H1 (cell line): ENCODE measurements around the gene ARMS2. TPM values are rescaled to one million over a fixed set of nuclear protein-coding genes. Genes with fewer than 3 reads are reported as not detected.
A peak's percentile ranks its signal among the peaks of the same experiment; 100 is the strongest.

Source experiments
- CTCF ChIA-PET: fragments of 300-600 bp; sonication (Branson Sonifier 250); formaldehyde crosslinking; loops from one replicate; lab custom pipeline; 2021; ENCODE audit not compliant: partially characterized antibody; lab: Charles Lee
- POLR2A ChIA-PET: fragments of 300-600 bp; sonication (Branson Sonifier 250); formaldehyde crosslinking; loops from one replicate; lab custom pipeline; 2021; ENCODE audit warnings: inconsistent platforms; ENCODE audit not compliant: partially characterized antibody; lab: Charles Lee
- DNase-seq, 2 experiments: peaks; one replicate each; pipeline versions ENCODE4 v3.0.0 to v3.0.0-alpha.2; 2010 to 2022; ENCODE audit warnings: low spot score in 2 of 2, low read depth in 1 of 2, mixed read lengths in 1 of 2
- FAIRE-seq: peaks from 2 replicates; lab custom pipeline; 2011; peaks lifted over from hg19 to GRCh38; lab: Jason Lieb, UNC
- H2AFZ ChIP-seq: 2 replicates; pipeline ENCODE4 v1.8.1; 2012; ENCODE audit warnings: low read length, inconsistent platforms
- H2AK5ac ChIP-seq: 2 replicates; pipeline ENCODE4 v1.6.1; 2013; ENCODE audit warnings: low read depth, low read length
- H2BK120ac ChIP-seq: replicated peaks from 2 replicates; pipeline ENCODE3; 2013; ENCODE audit warnings: low read depth, low read length, inconsistent platforms
- H2BK12ac ChIP-seq: 2 replicates; pipeline ENCODE4 v1.6.1; 2013; ENCODE audit warnings: low read depth, low read length
- H2BK15ac ChIP-seq: 2 replicates; pipeline ENCODE4 v1.6.1; 2013; ENCODE audit warnings: low read length
- H2BK20ac ChIP-seq: 2 replicates; pipeline ENCODE4 v1.6.1; 2013; ENCODE audit warnings: low read length
- H2BK5ac ChIP-seq: 2 replicates; pipeline ENCODE4 v1.6.1; 2013; ENCODE audit warnings: low read depth, low read length
- H3K14ac ChIP-seq: 2 replicates; pipeline ENCODE4 v1.6.1; 2013; ENCODE audit warnings: inconsistent platforms; ENCODE audit not compliant: insufficient read length
- H3K18ac ChIP-seq: 2 replicates; pipeline ENCODE4 v1.6.1; 2013; ENCODE audit warnings: low read length; ENCODE audit errors: extremely low read depth
- H3K23ac ChIP-seq: 2 replicates; pipeline ENCODE4 v1.6.1; 2013; ENCODE audit warnings: inconsistent platforms; ENCODE audit not compliant: insufficient read length
- H3K23me2 ChIP-seq: 2 replicates; pipeline ENCODE4 v1.6.1; 2013; ENCODE audit warnings: low read depth, low read length
- H3K27ac ChIP-seq: 2 replicates; pipeline ENCODE4 v1.6.1; 2011; ENCODE audit warnings: low read depth, low read length, inconsistent platforms
- H3K27me3 ChIP-seq, 4 experiments: replicated peaks in 1 of 4; 1 replicate in 1 of 4; 2 replicates in 3 of 4; pipeline versions ENCODE4 v1.6.1 to v1.8.1; 2011 to 2013; ENCODE audit warnings: low read length in 3 of 4, mild to moderate bottlenecking in 3 of 4, inconsistent platforms in 2 of 4, mixed read lengths in 2 of 4, moderate library complexity in 1 of 4; ENCODE audit not compliant: control insufficient read depth in 3 of 4, insufficient read depth in 3 of 4; ENCODE audit errors: extremely low read depth in 1 of 4
- H3K36me3 ChIP-seq, 4 experiments: 2 replicates each; pipeline versions ENCODE4 v1.6.1 to v1.8.1; 2011 to 2013; ENCODE audit warnings: mild to moderate bottlenecking in 4 of 4, low read length in 3 of 4, moderate library complexity in 2 of 4, control low read depth in 1 of 4, inconsistent platforms in 1 of 4; ENCODE audit not compliant: insufficient read depth in 4 of 4, control insufficient read depth in 2 of 4
- H3K4ac ChIP-seq: replicated peaks from 2 replicates; pipeline ENCODE3; 2013; ENCODE audit warnings: low read length, low read depth, mixed read lengths, inconsistent platforms; ENCODE audit not compliant: insufficient read length
- H3K4me1 ChIP-seq, 4 experiments: replicated peaks in 1 of 4; 1 replicate in 1 of 4; 2 replicates in 3 of 4; pipeline versions ENCODE4 v1.6.1 to v1.8.1; 2011 to 2013; ENCODE audit warnings: low read length in 3 of 4, inconsistent platforms in 2 of 4, mixed read lengths in 1 of 4; ENCODE audit not compliant: insufficient read depth in 4 of 4, control insufficient read depth in 3 of 4
- H3K4me2 ChIP-seq, 2 experiments: 2 replicates each; pipeline versions ENCODE4 v1.6.1 to v1.8.1; 2011 to 2013; ENCODE audit warnings: low read depth in 2 of 2, low read length in 2 of 2, control low read depth in 1 of 2, inconsistent platforms in 1 of 2, mild to moderate bottlenecking in 1 of 2; ENCODE audit not compliant: insufficient read depth in 1 of 2
- H3K4me3 ChIP-seq, 4 experiments: fragments of 200-600, 300-600 bp in 1 of 4; sonication (generic), shearing (Covaris generic), sonication (Bioruptor Twin) in 1 of 4; 2 replicates each; pipeline versions ENCODE4 v1.5.1 to v1.8.1; 2011 to 2016; ENCODE audit warnings: low read length in 4 of 4, low read depth in 3 of 4, control low read depth in 2 of 4, inconsistent platforms in 2 of 4, mild to moderate bottlenecking in 2 of 4, mixed read lengths in 1 of 4, moderate library complexity in 1 of 4; ENCODE audit not compliant: insufficient read depth in 2 of 4; ENCODE audit errors: extremely low read depth in 1 of 4
- H3K56ac ChIP-seq: replicated peaks from 2 replicates; pipeline ENCODE3; 2013; ENCODE audit warnings: low read depth, mild to moderate bottlenecking, mixed read lengths, low read length, inconsistent platforms; ENCODE audit not compliant: insufficient read length
- H3K79me1 ChIP-seq: 2 replicates; pipeline ENCODE4 v1.6.1; 2013; ENCODE audit warnings: low read depth, low read length, control low read depth
- H3K79me2 ChIP-seq, 2 experiments: 2 replicates each; pipeline versions ENCODE4 v1.6.1 to v1.8.1; 2012 to 2013; ENCODE audit warnings: low read length in 2 of 2, mild to moderate bottlenecking in 2 of 2, inconsistent platforms in 1 of 2; ENCODE audit not compliant: insufficient read depth in 2 of 2, control insufficient read depth in 1 of 2
- H3K9ac ChIP-seq, 4 experiments: replicated peaks in 1 of 4; 1 replicate in 1 of 4; 2 replicates in 3 of 4; pipeline versions ENCODE4 v1.6.1 to v1.8.1; 2011 to 2013; ENCODE audit warnings: low read depth in 3 of 4, low read length in 3 of 4, control low read depth in 2 of 4, mild to moderate bottlenecking in 2 of 4, moderate library complexity in 2 of 4, inconsistent platforms in 1 of 4; ENCODE audit errors: extremely low read depth in 1 of 4
- H3K9me3 ChIP-seq, 2 experiments: 2 replicates each; pipeline versions ENCODE4 v1.6.1 to v1.8.1; 2012 to 2013; ENCODE audit warnings: mild to moderate bottlenecking in 2 of 2, moderate library complexity in 2 of 2, control low read depth in 1 of 2, inconsistent platforms in 1 of 2, low read depth in 1 of 2, low read length in 1 of 2, mixed read lengths in 1 of 2; ENCODE audit not compliant: insufficient read depth in 2 of 2
- H4K20me1 ChIP-seq, 2 experiments: replicated peaks in 1 of 2; 2 replicates each; pipeline versions ENCODE3 to v1.8.1; 2011 to 2013; ENCODE audit warnings: inconsistent platforms in 2 of 2, low read length in 2 of 2, mild to moderate bottlenecking in 1 of 2; ENCODE audit not compliant: insufficient read depth in 2 of 2, control insufficient read depth in 1 of 2
- H4K5ac ChIP-seq: 2 replicates; pipeline ENCODE4 v1.6.1; 2013; ENCODE audit warnings: low read length, low read depth, mixed read lengths, inconsistent platforms; ENCODE audit not compliant: insufficient read length
- H4K8ac ChIP-seq: 2 replicates; pipeline ENCODE4 v1.8.0; 2013; ENCODE audit warnings: mild to moderate bottlenecking, moderate library complexity, low read length, inconsistent platforms; ENCODE audit not compliant: insufficient read depth; ENCODE audit errors: extremely low read depth
- H4K91ac ChIP-seq: replicated peaks from 2 replicates; pipeline ENCODE3; 2013; ENCODE audit warnings: low read length, mixed read lengths, inconsistent platforms; ENCODE audit not compliant: insufficient read length
- JUND ChIP-seq: IDR thresholded peaks from 2 replicates; pipeline ENCODE4 v1.6.1; 2011; ENCODE audit warnings: mild to moderate bottlenecking, improper control_type of control experiment, low read length
- NRF1 ChIP-seq: IDR thresholded peaks from 2 replicates; pipeline ENCODE4 v1.6.1; 2011; ENCODE audit warnings: mild to moderate bottlenecking, low read depth, low read length, improper control_type of control experiment
- WGBS, 2 experiments: shearing (Covaris generic) in 1 of 2; methylation state at CpG; one replicate each; pipeline versions ENCODE4 v1.1.6 to v1.1.7; 2013 to 2015; ENCODE audit warnings: low lambda C conversion rate in 2 of 2, mixed read lengths in 2 of 2, inconsistent platforms in 1 of 2, low coverage in 1 of 2, missing lambda C conversion rate in 1 of 2; ENCODE audit not compliant: insufficient replicate concordance in 2 of 2, insufficient coverage in 1 of 2, insufficient read length in 1 of 2; ENCODE audit errors: extremely low coverage in 1 of 2, missing lambda C conversion rate in 1 of 2; 5-methylcytosine and 5-hydroxymethylcytosine counted together
- polyA plus RNA-seq, 7 experiments: library from polyadenylated mRNA; depleted of rRNA in 3 of 7; stranded (reverse) in 5 of 7; unstranded in 2 of 7; fragments of >200 nt in 5 of 7; fragments of 200-250 nt in 2 of 7; gene quantifications; 1 replicate in 5 of 7; 2 replicates in 1 of 7; 4 replicates in 1 of 7; pipeline versions ENCODE4 v1.2.1 to v1.2.3, GENCODE V29; 2011 to 2013; ENCODE audit warnings: missing spikeins in 2 of 7, mixed read lengths in 2 of 7
- total RNA-seq: library from RNA; stranded (reverse); fragmentation: NEBNext Ultra II Directional; extraction: Animal tissue kit (Norgen Biotek cat#: 25700); gene quantifications from 2 replicates; pipeline ENCODE4 v1.2.1, GENCODE V29; 2021

Gene ARMS2
- total and polyA plus RNA-seq, 2 of the 8 experiments (the other 6 are each of a cell fraction or from before 2014, with no cell fraction given) = not detected

GRCh38 chr10:122458693-122459092, 4.2 kb downstream of the ARMS2 start:
- CTCF ChIA-PET = interaction anchor here (2.0 to 3.7 kb wide), 2 partner anchors 8 to 107 kb away, joined by 8 to 12 read pairs; no protein-coding TSS in a partner anchor
- Histone ChIP-seq H3K4ac (no peak overlapping the region), H3K4me1 (peaks cover 0 to 20% (median 6%) of the 10 kb centered on the region in 4 experiments; a peak in 6 of 7 replicates), H3K27me3 (peaks cover 25 to 40% (median 35%) of the 10 kb centered on the region in 4 experiments), H3K14ac (no peak overlapping the region), H4K91ac (no peak overlapping the region), H2BK20ac (no peak overlapping the region), H3K18ac (no peak overlapping the region), H3K79me1 (no peaks in the 10 kb centered on the region), H3K56ac (no peak overlapping the region), H3K27ac (no peak overlapping the region), H4K8ac (no peak overlapping the region), H2BK15ac (no peak overlapping the region), H4K5ac (no peak overlapping the region), H3K23me2 (peaks cover 17% of the 10 kb centered on the region; the same call in 1 of the 2 replicates), H4K20me1 (peaks cover 3% of the 10 kb centered on the region in 2 experiments), H3K4me2 (no peak overlapping the region), H2BK12ac (no peak overlapping the region), H3K79me2 (no peaks in the 10 kb centered on the region), H3K9ac (no peak overlapping the region), H3K36me3 (peaks cover 0 to 6% (median 0%) of the 10 kb centered on the region in 4 experiments; a peak in 1 of 8 replicates), H2AFZ (no peak overlapping the region), H3K23ac (no peak overlapping the region), H3K9me3 (no peaks in the 10 kb centered on the region), H2AK5ac (0 out of 2 replicates have a peak overlapping the region, but pooled peaks have one; percentile 39), H2BK5ac (no peak overlapping the region), H2BK120ac (no peak overlapping the region), H3K4me3 (no peak overlapping the region)
- 80% methylated on average over 6 of the region's 6 CpGs; no CpG with 5 or more reads in 1 of the 2 experiments for WGBS, 2 experiments
- TF ChIP-seq NRF1 (no peak), JUND (no peak)
- DNase-seq (no peak), FAIRE-seq (no peak)
- POLR2A ChIA-PET = no interaction called here
